HepG2 (cell line): ENCODE results near the gene STARD13. TPM values are rescaled to one million over a fixed set of nuclear protein-coding genes. Genes with fewer than 3 reads are reported as not detected.

Experiments used
- ATF7 ChIP-seq, 2 experiments: fragments of 450-650 bp in 1 of 2; sonication (generic) in 1 of 2; formaldehyde crosslinking in 1 of 2; IDR thresholded peaks; 2 replicates each; pipeline versions ENCODE4 v1.4.0 to v1.6.1; 2016 to 2020; ENCODE audit warnings: antibody characterized with exemption in 1 of 2, mild to moderate bottlenecking in 1 of 2, missing genetic modification reagents in 1 of 2
- ELF3 ChIP-seq: IDR thresholded peaks from 2 replicates; pipeline ENCODE4 v1.6.1; 2016; ENCODE audit warnings: missing genetic modification reagents, missing compliant biosample characterization
- FOSL2 ChIP-seq: sonication (generic); formaldehyde crosslinking; IDR thresholded peaks from 2 replicates; pipeline ENCODE4 v1.4.0; 2020; ENCODE audit warnings: missing genetic modification reagents
- GABPB1 ChIP-seq: IDR thresholded peaks from 2 replicates; pipeline ENCODE4 v1.6.1; 2016; ENCODE audit warnings: mild to moderate bottlenecking, missing genetic modification reagents, moderate library complexity, missing compliant biosample characterization
- GATAD2A ChIP-seq: IDR thresholded peaks from 2 replicates; pipeline ENCODE4 v1.6.1; 2016
- HDAC2 ChIP-seq: sonication (generic); formaldehyde crosslinking; IDR thresholded peaks from 2 replicates; pipeline ENCODE4 v1.4.0; 2020; ENCODE audit warnings: missing genetic modification reagents
- JUN ChIP-seq: sonication (generic); formaldehyde crosslinking; IDR thresholded peaks from 2 replicates; pipeline ENCODE4 v1.4.0; 2020; ENCODE audit warnings: mild to moderate bottlenecking, missing genetic modification reagents
- MED1 ChIP-seq: sonication (generic); formaldehyde crosslinking; IDR thresholded peaks from 2 replicates; pipeline ENCODE4 v1.4.0; 2020; ENCODE audit warnings: missing genetic modification reagents
- MIER2 ChIP-seq: IDR thresholded peaks from 2 replicates; pipeline ENCODE4 v1.6.1; 2016; ENCODE audit warnings: missing biosample characterization, missing genetic modification reagents
- NFYC ChIP-seq: IDR thresholded peaks from 2 replicates; pipeline ENCODE4 v1.6.1; 2016; ENCODE audit warnings: missing genetic modification reagents, missing compliant biosample characterization
- NR2F6 ChIP-seq, 2 experiments: IDR thresholded peaks; 2 replicates each; pipeline ENCODE4 v1.6.1; 2016; ENCODE audit warnings: antibody characterized with exemption in 1 of 2, mild to moderate bottlenecking in 1 of 2
- NRL ChIP-seq: sonication (generic); formaldehyde crosslinking; IDR thresholded peaks from 2 replicates; pipeline ENCODE4 v1.5.0; 2020; ENCODE audit warnings: missing genetic modification reagents, mild to moderate bottlenecking, moderate library complexity, borderline replicate concordance
- ZBTB21 ChIP-seq: sonication (generic); formaldehyde crosslinking; IDR thresholded peaks from 2 replicates; pipeline ENCODE4 v1.4.0; 2020; ENCODE audit warnings: missing genetic modification reagents
- ZMYM4 ChIP-seq: sonication (generic); formaldehyde crosslinking; IDR thresholded peaks from 2 replicates; pipeline ENCODE4 v1.8.1; 2023; ENCODE audit warnings: mild to moderate bottlenecking, missing genetic modification reagents
- ZNF274 ChIP-seq: sonication (generic); formaldehyde crosslinking; IDR thresholded peaks from 2 replicates; pipeline ENCODE4 v1.5.1; 2020; ENCODE audit warnings: mild to moderate bottlenecking, missing genetic modification reagents
- ZNF781 ChIP-seq: sonication (generic); formaldehyde crosslinking; IDR thresholded peaks from 2 replicates; pipeline ENCODE4 v1.5.1; 2020; ENCODE audit warnings: borderline replicate concordance, mild to moderate bottlenecking, missing genetic modification reagents; ENCODE audit errors: not compliant biosample characterization
- ZNF878 ChIP-seq: sonication (generic); formaldehyde crosslinking; IDR thresholded peaks from 2 replicates; pipeline ENCODE4 v1.8.1; 2023; ENCODE audit warnings: mild to moderate bottlenecking, missing genetic modification reagents, moderate library complexity
- polyA plus RNA-seq, 8 experiments: library from polyadenylated mRNA; depleted of rRNA in 3 of 8; stranded (reverse) in 7 of 8; unstranded in 1 of 8; fragments of >200 nt; fragmentation: Illumina TruSeq in 4 of 8; extraction: Trizol in 4 of 8; gene quantifications; 2 replicates each; pipeline versions ENCODE4 v1.2.1 to v1.2.3, GENCODE V29; 2011 to 2016; ENCODE audit warnings: low read depth in 4 of 8, missing spikeins in 1 of 8, mixed read lengths in 1 of 8; ENCODE audit not compliant: insufficient read depth in 1 of 8
- total RNA-seq, 5 experiments: library from RNA; depleted of rRNA; stranded (reverse); fragments of >200 nt; fragmentation: Illumina TruSeq; extraction: Trizol; gene quantifications; 2 replicates each; pipeline ENCODE4 v1.2.3, GENCODE V29; 2016; ENCODE audit warnings: low read depth in 1 of 5
- TF ChIP-seq, protein P1 (sequence below): sonication (generic); formaldehyde crosslinking; IDR thresholded peaks from 2 replicates; pipeline ENCODE4 v1.8.0; 2022; ENCODE audit warnings: mild to moderate bottlenecking, missing genetic modification reagents
- TF ChIP-seq, protein P2 (sequence below): sonication (generic); formaldehyde crosslinking; IDR thresholded peaks from 2 replicates; pipeline ENCODE4 v1.5.0; 2020; ENCODE audit warnings: mild to moderate bottlenecking, missing genetic modification reagents, borderline replicate concordance
- TF ChIP-seq, protein P3 (sequence below): IDR thresholded peaks from 2 replicates; pipeline ENCODE4 v1.6.1; 2016; ENCODE audit warnings: low read depth, control low read depth
- TF ChIP-seq, protein P4 (sequence below): sonication (generic); formaldehyde crosslinking; conservative IDR thresholded peaks from 2 replicates; pipeline ENCODE4 v1.4.0; 2020; ENCODE audit warnings: missing genetic modification reagents

STARD13 gene
- total and polyA plus RNA-seq, 2 of the 13 experiments (the other 11 are each of a cell fraction or from before 2014, with no cell fraction given): 12.8 to 14.3 TPM

DNA sequence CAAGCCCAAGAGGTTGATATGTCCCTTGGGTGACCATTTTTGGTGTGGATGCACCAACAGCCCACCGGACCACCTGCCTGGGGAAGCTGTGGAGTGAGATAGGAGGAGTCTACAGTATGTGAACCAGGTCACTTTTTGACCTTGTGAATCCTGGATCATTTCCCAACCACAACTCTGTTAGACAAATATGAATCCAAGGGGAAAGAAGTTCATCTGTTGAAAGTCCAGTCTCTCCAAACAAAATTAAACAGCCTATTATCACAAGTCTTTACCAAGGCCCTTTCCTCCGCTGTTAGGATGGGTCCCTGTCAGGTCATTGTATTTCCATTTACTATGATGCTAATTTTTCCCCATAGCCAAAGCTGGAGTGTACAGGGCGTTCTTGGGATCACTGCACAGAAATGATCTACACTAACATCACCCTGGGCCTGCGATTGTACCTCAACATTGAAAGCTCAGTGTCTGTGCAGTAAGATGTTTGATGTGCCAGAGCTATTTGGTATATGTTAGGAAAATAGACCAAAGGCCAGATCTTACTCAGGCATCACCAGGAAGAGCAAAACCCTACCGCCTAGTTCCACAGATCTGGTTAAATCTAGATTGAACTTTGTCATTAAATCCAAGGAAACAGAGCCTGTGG lies 117.1 kb downstream of the STARD13 start (continued):
- TF ChIP-seq ATF7 (IDR thresholded peaks at IDR 0.05): no peak
- no peak for TF ChIP-seq ATF7 (CRISPR knock-in tag; IDR thresholded peaks at IDR 0.05)
- TF ChIP-seq NFYC (CRISPR knock-in tag): no peak
- TF ChIP-seq ZNF781 (CRISPR knock-in tag): no peak
- peak; percentile 77 for TF ChIP-seq NR2F6 (IDR thresholded peaks at IDR 0.05)
- peak; percentile 88 for TF ChIP-seq NR2F6 (CRISPR knock-in tag; IDR thresholded peaks at IDR 0.05)
- TF ChIP-seq, protein P1, sequence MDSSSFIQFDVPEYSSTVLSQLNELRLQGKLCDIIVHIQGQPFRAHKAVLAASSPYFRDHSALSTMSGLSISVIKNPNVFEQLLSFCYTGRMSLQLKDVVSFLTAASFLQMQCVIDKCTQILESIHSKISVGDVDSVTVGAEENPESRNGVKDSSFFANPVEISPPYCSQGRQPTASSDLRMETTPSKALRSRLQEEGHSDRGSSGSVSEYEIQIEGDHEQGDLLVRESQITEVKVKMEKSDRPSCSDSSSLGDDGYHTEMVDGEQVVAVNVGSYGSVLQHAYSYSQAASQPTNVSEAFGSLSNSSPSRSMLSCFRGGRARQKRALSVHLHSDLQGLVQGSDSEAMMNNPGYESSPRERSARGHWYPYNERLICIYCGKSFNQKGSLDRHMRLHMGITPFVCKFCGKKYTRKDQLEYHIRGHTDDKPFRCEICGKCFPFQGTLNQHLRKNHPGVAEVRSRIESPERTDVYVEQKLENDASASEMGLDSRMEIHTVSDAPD: peak; percentile 89
- TF ChIP-seq, protein P2, sequence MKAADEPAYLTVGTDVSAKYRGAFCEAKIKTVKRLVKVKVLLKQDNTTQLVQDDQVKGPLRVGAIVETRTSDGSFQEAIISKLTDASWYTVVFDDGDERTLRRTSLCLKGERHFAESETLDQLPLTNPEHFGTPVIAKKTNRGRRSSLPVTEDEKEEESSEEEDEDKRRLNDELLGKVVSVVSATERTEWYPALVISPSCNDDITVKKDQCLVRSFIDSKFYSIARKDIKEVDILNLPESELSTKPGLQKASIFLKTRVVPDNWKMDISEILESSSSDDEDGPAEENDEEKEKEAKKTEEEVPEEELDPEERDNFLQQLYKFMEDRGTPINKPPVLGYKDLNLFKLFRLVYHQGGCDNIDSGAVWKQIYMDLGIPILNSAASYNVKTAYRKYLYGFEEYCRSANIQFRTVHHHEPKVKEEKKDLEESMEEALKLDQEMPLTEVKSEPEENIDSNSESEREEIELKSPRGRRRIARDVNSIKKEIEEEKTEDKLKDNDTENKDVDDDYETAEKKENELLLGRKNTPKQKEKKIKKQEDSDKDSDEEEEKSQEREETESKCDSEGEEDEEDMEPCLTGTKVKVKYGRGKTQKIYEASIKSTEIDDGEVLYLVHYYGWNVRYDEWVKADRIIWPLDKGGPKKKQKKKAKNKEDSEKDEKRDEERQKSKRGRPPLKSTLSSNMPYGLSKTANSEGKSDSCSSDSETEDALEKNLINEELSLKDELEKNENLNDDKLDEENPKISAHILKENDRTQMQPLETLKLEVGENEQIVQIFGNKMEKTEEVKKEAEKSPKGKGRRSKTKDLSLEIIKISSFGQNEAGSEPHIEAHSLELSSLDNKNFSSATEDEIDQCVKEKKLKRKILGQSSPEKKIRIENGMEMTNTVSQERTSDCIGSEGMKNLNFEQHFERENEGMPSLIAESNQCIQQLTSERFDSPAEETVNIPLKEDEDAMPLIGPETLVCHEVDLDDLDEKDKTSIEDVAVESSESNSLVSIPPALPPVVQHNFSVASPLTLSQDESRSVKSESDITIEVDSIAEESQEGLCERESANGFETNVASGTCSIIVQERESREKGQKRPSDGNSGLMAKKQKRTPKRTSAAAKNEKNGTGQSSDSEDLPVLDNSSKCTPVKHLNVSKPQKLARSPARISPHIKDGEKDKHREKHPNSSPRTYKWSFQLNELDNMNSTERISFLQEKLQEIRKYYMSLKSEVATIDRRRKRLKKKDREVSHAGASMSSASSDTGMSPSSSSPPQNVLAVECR (CRISPR knock-in tag): no peak; the same call in 1 of the 2 replicates
- TF ChIP-seq, protein P3, sequence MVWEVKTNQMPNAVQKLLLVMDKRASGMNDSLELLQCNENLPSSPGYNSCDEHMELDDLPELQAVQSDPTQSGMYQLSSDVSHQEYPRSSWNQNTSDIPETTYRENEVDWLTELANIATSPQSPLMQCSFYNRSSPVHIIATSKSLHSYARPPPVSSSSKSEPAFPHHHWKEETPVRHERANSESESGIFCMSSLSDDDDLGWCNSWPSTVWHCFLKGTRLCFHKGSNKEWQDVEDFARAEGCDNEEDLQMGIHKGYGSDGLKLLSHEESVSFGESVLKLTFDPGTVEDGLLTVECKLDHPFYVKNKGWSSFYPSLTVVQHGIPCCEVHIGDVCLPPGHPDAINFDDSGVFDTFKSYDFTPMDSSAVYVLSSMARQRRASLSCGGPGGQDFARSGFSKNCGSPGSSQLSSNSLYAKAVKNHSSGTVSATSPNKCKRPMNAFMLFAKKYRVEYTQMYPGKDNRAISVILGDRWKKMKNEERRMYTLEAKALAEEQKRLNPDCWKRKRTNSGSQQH: no peak
- TF ChIP-seq MED1 (CRISPR knock-in tag): peak; percentile 71
- TF ChIP-seq ZNF274: no peak
- TF ChIP-seq ZNF878 (CRISPR knock-in tag): no peak; the same call in 1 of the 2 replicates
- TF ChIP-seq, protein P4, sequence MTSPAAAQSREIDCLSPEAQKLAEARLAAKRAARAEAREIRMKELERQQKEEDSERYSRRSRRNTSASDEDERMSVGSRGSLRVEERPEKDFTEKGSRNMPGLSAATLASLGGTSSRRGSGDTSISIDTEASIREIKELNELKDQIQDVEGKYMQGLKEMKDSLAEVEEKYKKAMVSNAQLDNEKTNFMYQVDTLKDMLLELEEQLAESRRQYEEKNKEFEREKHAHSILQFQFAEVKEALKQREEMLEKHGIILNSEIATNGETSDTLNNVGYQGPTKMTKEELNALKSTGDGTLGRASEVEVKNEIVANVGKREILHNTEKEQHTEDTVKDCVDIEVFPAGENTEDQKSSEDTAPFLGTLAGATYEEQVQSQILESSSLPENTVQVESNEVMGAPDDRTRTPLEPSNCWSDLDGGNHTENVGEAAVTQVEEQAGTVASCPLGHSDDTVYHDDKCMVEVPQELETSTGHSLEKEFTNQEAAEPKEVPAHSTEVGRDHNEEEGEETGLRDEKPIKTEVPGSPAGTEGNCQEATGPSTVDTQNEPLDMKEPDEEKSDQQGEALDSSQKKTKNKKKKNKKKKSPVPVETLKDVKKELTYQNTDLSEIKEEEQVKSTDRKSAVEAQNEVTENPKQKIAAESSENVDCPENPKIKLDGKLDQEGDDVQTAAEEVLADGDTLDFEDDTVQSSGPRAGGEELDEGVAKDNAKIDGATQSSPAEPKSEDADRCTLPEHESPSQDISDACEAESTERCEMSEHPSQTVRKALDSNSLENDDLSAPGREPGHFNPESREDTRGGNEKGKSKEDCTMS (CRISPR knock-in tag): no peak
- peak; percentile 11; the same call in 1 of the 2 replicates for TF ChIP-seq MIER2 (CRISPR knock-in tag)
- no peak for TF ChIP-seq NRL
- peak; percentile 79 for TF ChIP-seq HDAC2 (CRISPR knock-in tag)
- peak; percentile 63; the same call in 1 of the 2 replicates for TF ChIP-seq ZMYM4
- peak; percentile 64; the same call in 1 of the 2 replicates for TF ChIP-seq GATAD2A (CRISPR knock-in tag)
- TF ChIP-seq GABPB1 (CRISPR knock-in tag): no peak
- TF ChIP-seq ELF3 (CRISPR knock-in tag): 0 out of 2 replicates have a peak, but pooled peaks have one; percentile 26
- no peak for TF ChIP-seq ZBTB21 (CRISPR knock-in tag)
- peak; percentile 61; the same call in 1 of the 2 replicates for TF ChIP-seq FOSL2 (CRISPR knock-in tag)
- no peak for TF ChIP-seq JUN (CRISPR knock-in tag)
